HAP-1 (cell line): ENCODE results near the gene EXOC4.

Experiments used
- DNase-seq, 2 experiments: peaks; one replicate each; pipeline ENCODE4 v3.0.0-alpha.2; 2016 to 2020; ENCODE audit warnings: low spot score in 2 of 2
- H3K27me3 ChIP-seq: fragments of 250-450 bp; sonication (Bioruptor Pico); 2 replicates; pipeline ENCODE4 v1.5.1; 2020; ENCODE audit warnings: low read depth, mild to moderate bottlenecking, moderate library complexity
- H3K36me3 ChIP-seq: fragments of 250-450 bp; sonication (Bioruptor Pico); replicated peaks from 2 replicates; pipeline ENCODE4 v1.5.1; 2020; ENCODE audit warnings: mild to moderate bottlenecking
- H3K4me1 ChIP-seq: fragments of 250-450 bp; sonication (Bioruptor Pico); 2 replicates; pipeline ENCODE4 v1.5.1; 2020; ENCODE audit warnings: mild to moderate bottlenecking
- H3K4me3 ChIP-seq: fragments of 250-450 bp; sonication (Bioruptor Pico); 2 replicates; pipeline ENCODE4 v1.5.1; 2020; ENCODE audit warnings: mild to moderate bottlenecking, moderate library complexity
- H3K9me3 ChIP-seq: fragments of 250-450 bp; sonication (Bioruptor Pico); 2 replicates; pipeline ENCODE4 v1.5.1; 2020; ENCODE audit warnings: mild to moderate bottlenecking, moderate library complexity
- in situ Hi-C: fragments of 300-500 bp; cut with MboI; formaldehyde crosslinking; loops from 3 replicates; pipeline ENCODE4 v1.14.3; 2020; ENCODE audit warnings: low sequenced_read_pairs, inconsistent platforms, mixed read lengths

The EXOC4 gene

DNA sequence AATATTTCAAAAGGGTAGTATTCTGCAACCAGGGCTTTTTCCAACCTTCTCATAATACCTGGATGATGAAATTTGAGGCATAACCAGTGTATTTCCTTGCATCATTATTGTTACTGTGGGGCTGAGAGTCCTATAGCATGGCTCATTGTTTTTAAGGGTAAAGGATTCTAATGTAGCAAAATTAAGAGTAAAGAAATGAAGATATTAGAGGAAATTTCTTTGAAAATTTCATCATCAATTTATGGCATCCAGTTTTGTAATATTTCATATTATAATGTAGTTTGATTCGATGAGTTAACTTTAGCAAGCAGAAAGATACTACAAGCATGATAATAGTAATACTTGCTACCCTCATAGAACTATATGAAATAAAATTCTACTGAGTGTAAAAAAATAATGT lies 486.9 kb downstream of the EXOC4 start:
- Histone ChIP-seq H3K4me1 (no peaks in the 10 kb centered on the region), H3K9me3 (no peaks in the 10 kb centered on the region), H3K27me3 (no peaks in the 10 kb centered on the region), H3K36me3 (no peaks in the 10 kb centered on the region), H3K4me3 (no peak overlapping the region)
- no peak for DNase-seq
- in situ Hi-C loops, result no loop called here

DNA sequence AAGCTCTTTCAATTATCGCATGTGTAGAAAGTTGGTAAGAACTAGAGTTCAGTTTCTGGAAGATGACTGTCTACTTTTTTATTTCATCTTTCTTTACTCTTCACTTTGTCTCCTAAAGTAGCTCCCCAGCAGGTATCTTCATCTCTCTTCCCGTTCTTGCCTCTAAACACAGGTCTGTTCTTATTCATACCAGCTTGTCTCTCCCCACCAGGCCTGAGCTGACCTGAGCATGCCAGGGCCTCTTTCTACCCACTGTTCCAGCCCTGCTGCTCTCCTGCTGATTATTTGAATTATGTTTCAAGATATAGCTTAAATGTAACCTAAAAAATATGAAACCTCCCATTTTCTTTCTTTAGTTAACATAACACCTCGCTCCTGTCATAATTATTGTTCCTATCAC lies 488.2 kb downstream of the EXOC4 start:
- DNase-seq, result no peak
- no peaks in the 10 kb centered on the region for H3K27me3 ChIP-seq
- no peak overlapping the region for H3K4me3 ChIP-seq
- no peaks in the 10 kb centered on the region for H3K36me3 ChIP-seq
- H3K4me1 ChIP-seq, result no peaks in the 10 kb centered on the region
- in situ Hi-C loops, result no loop called here
- no peaks in the 10 kb centered on the region for H3K9me3 ChIP-seq

- in situ Hi-C loops, result no loop called here
- H3K36me3 ChIP-seq, result no peaks in the 10 kb centered on the region
- no peaks in the 10 kb centered on the region for H3K4me1 ChIP-seq
- no peak for DNase-seq
- H3K27me3 ChIP-seq, result no peaks in the 10 kb centered on the region
- H3K4me3 ChIP-seq, result no peak overlapping the region
- no peaks in the 10 kb centered on the region for H3K9me3 ChIP-seq
Measured at GRCh38 chr7:133741703-133742102, 488.8 kb downstream of the EXOC4 start.

GRCh38 chr7:133742709-133743538 lies 490.0 kb downstream of the EXOC4 start:
- H3K36me3 ChIP-seq, result no peaks in the 10 kb centered on the region
- in situ Hi-C loops, result no loop called here
- DNase-seq, result peak; percentile 28 to 30
- H3K27me3 ChIP-seq, result no peaks in the 10 kb centered on the region
- no peak overlapping the region for H3K4me3 ChIP-seq
- no peaks in the 10 kb centered on the region for H3K4me1 ChIP-seq
- H3K9me3 ChIP-seq, result no peaks in the 10 kb centered on the region

- no peaks in the 10 kb centered on the region for H3K36me3 ChIP-seq
- no peaks in the 10 kb centered on the region for H3K27me3 ChIP-seq
- no peak for DNase-seq
- H3K4me1 ChIP-seq, result no peaks in the 10 kb centered on the region
- in situ Hi-C loops, result no loop called here
- no peaks in the 10 kb centered on the region for H3K9me3 ChIP-seq
- H3K4me3 ChIP-seq, result no peak overlapping the region
Measured at GRCh38 chr7:133744451-133744850, 491.6 kb downstream of the EXOC4 start.

- Histone ChIP-seq H3K4me1 (no peaks in the 10 kb centered on the region), H3K9me3 (no peaks in the 10 kb centered on the region), H3K36me3 (no peaks in the 10 kb centered on the region), H3K27me3 (no peaks in the 10 kb centered on the region), H3K4me3 (no peak overlapping the region)
- no peak for DNase-seq
- in situ Hi-C loops, result no loop called here
Measured at GRCh38 chr7:133746305-133746704, 493.4 kb downstream of the EXOC4 start.

- H3K36me3 ChIP-seq, result no peaks in the 10 kb centered on the region
- no peaks in the 10 kb centered on the region for H3K4me1 ChIP-seq
- no peak for DNase-seq
Measured at GRCh38 chr7:133746847-133747246, 494.0 kb downstream of the EXOC4 start.

GRCh38 chr7:133748443-133749407 lies 495.8 kb downstream of the EXOC4 start:
- no peaks in the 10 kb centered on the region for H3K4me1 ChIP-seq
- H3K9me3 ChIP-seq, result no peaks in the 10 kb centered on the region
- H3K27me3 ChIP-seq, result no peaks in the 10 kb centered on the region
- no peaks in the 10 kb centered on the region for H3K36me3 ChIP-seq
- no peak for DNase-seq
- in situ Hi-C loops, result no loop called here
- H3K4me3 ChIP-seq, result no peak overlapping the region

More at GRCh38 chr7:133746847-133747246, 494.0 kb downstream of the EXOC4 start:
- in situ Hi-C loops, result no loop called here
- Histone ChIP-seq H3K9me3 (no peaks in the 10 kb centered on the region), H3K27me3 (no peaks in the 10 kb centered on the region), H3K4me3 (no peak overlapping the region)

DNA sequence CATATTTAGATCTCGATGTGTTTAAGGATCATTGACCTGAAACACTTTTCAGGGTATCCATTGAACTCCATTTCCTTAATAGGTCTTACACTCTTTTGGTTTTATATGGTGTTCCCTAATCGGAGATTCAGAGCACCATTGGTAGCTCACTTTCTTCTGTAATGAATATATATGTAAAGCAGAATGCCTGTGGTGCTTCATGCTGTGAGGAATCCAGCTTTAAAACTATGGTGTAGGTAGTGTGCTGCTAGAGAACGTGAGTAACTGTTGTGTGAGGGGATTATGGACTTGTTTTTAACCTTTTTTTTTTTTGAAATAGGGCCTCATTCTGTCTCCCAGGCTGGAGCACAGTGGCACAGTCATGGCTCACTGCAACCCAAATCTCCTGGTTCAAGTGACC lies 497.4 kb downstream of the EXOC4 start:
- no peaks in the 10 kb centered on the region for H3K9me3 ChIP-seq
- H3K27me3 ChIP-seq, result no peaks in the 10 kb centered on the region
- DNase-seq, result no peak
- no peaks in the 10 kb centered on the region for H3K4me1 ChIP-seq
- in situ Hi-C loops, result no loop called here
- H3K4me3 ChIP-seq, result no peak overlapping the region
- H3K36me3 ChIP-seq, result no peaks in the 10 kb centered on the region

GRCh38 chr7:133751079-133751478 lies 498.2 kb downstream of the EXOC4 start:
- Histone ChIP-seq H3K36me3 (no peaks in the 10 kb centered on the region), H3K4me3 (no peak overlapping the region), H3K4me1 (no peaks in the 10 kb centered on the region), H3K9me3 (no peaks in the 10 kb centered on the region), H3K27me3 (no peaks in the 10 kb centered on the region)
- DNase-seq, result no peak
- in situ Hi-C loops, result no loop called here

- no peak for DNase-seq
- Histone ChIP-seq H3K36me3 (no peaks in the 10 kb centered on the region), H3K27me3 (no peaks in the 10 kb centered on the region), H3K4me3 (no peak overlapping the region), H3K4me1 (no peaks in the 10 kb centered on the region), H3K9me3 (no peaks in the 10 kb centered on the region)
- in situ Hi-C loops, result no loop called here
Measured at GRCh38 chr7:133753513-133753912, 500.6 kb downstream of the EXOC4 start.

- in situ Hi-C loops, result no loop called here
- no peaks in the 10 kb centered on the region for H3K27me3 ChIP-seq
- no peaks in the 10 kb centered on the region for H3K4me1 ChIP-seq
- DNase-seq, result no peak
- H3K36me3 ChIP-seq, result no peaks in the 10 kb centered on the region
- H3K9me3 ChIP-seq, result no peaks in the 10 kb centered on the region
- H3K4me3 ChIP-seq, result no peak overlapping the region
Measured at GRCh38 chr7:133754708-133755107, 501.8 kb downstream of the EXOC4 start.

GRCh38 chr7:133755901-133756300 lies 503.0 kb downstream of the EXOC4 start:
- H3K9me3 ChIP-seq, result no peaks in the 10 kb centered on the region
- in situ Hi-C loops, result no loop called here
- no peaks in the 10 kb centered on the region for H3K27me3 ChIP-seq
- no peak for DNase-seq
- H3K36me3 ChIP-seq, result no peaks in the 10 kb centered on the region
- no peak overlapping the region for H3K4me3 ChIP-seq
- H3K4me1 ChIP-seq, result no peaks in the 10 kb centered on the region

DNA sequence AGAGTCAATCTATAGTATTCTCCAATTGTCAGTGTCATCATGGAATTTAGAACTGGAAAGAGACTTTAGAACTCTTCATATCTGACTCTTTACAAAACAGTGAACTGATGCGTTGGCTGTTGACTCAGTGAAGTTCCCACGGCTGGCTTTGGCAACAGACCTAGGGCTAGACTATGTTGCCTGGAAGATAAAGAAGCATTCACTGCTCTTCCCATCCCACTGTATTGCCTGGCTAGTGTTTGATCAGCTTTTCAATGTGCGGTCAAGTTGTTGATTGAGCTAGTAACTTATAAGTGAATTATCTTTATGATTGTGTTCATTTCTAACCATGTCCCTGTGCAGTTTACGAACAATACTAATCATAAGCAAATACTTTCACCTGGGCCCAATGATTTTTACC lies 508.6 kb downstream of the EXOC4 start:
- no peaks in the 10 kb centered on the region for H3K9me3 ChIP-seq
- DNase-seq, result no peak
- H3K36me3 ChIP-seq, result no peaks in the 10 kb centered on the region
- H3K4me1 ChIP-seq, result no peaks in the 10 kb centered on the region
- H3K27me3 ChIP-seq, result no peaks in the 10 kb centered on the region
- in situ Hi-C loops, result no loop called here
- no peak overlapping the region for H3K4me3 ChIP-seq
